Dedifferentiated amniotic fluid mesenchymal stem cell (primary cell): ENCODE data around the gene SLC17A2.

ENCODE experiments used
- DNase-seq: peaks from one replicate; pipeline ENCODE4 v3.0.0-alpha.2; 2016; ENCODE audit errors: extremely low spot score

SLC17A2 gene

GRCh38 chr6:25930532-25931410 lies at the start of gene SLC17A2:
Gene SLC17A2, minus strand, starts transcription at chr6:25930691. Its CDS starts 4,895 bp downstream, at chr6:25925796.
- DNase-seq: no peak

GRCh38 chr6:25975923-25976560 lies 45.6 kb upstream of the SLC17A2 start:
- DNase-seq: no peak

GRCh38 chr6:25973923-25974555 lies 43.5 kb upstream of the SLC17A2 start:
- DNase-seq: no peak

- DNase-seq: no peak
These were observed 42.4 kb upstream of the SLC17A2 start for GRCh38 chr6:25972902-25973301.

- DNase-seq: no peak
These were observed 41.6 kb upstream of the SLC17A2 start for GRCh38 chr6:25972128-25972527.

- DNase-seq: peak; percentile 89
These were observed 40.8 kb upstream of the SLC17A2 start for GRCh38 chr6:25971187-25971821.

GRCh38 chr6:25968769-25969168 lies 38.3 kb upstream of the SLC17A2 start:
- DNase-seq: peak; percentile 26

GRCh38 chr6:25966711-25967110 lies 36.2 kb upstream of the SLC17A2 start:
- no peak for DNase-seq

GRCh38 chr6:25965058-25965457 lies 34.6 kb upstream of the SLC17A2 start:
- DNase-seq: no peak

- DNase-seq: no peak
These were observed 33.1 kb upstream of the SLC17A2 start for GRCh38 chr6:25963426-25964123.

GRCh38 chr6:25962149-25963127 lies 31.9 kb upstream of the SLC17A2 start, which contains the start of gene TRIM38:
Gene TRIM38, plus strand, starts transcription at chr6:25962802. Its CDS starts 3,721 bp downstream, at chr6:25966523.
- DNase-seq: peak; percentile 91

GRCh38 chr6:25961619-25962148 lies 31.2 kb upstream of the SLC17A2 start:
- DNase-seq: no peak

GRCh38 chr6:25960734-25961133 lies 30.2 kb upstream of the SLC17A2 start:
- DNase-seq: no peak

GRCh38 chr6:25959890-25960536 lies 29.5 kb upstream of the SLC17A2 start:
- DNase-seq: peak; percentile 16

- DNase-seq: no peak
These were observed 28.2 kb upstream of the SLC17A2 start for GRCh38 chr6:25958700-25959162.

- DNase-seq: no peak
These were observed 25.7 kb upstream of the SLC17A2 start for GRCh38 chr6:25956226-25956625.

- no peak for DNase-seq
These were observed 24.3 kb upstream of the SLC17A2 start for GRCh38 chr6:25954756-25955155.

GRCh38 chr6:25953733-25954132 lies 23.2 kb upstream of the SLC17A2 start:
- DNase-seq: no peak

- no peak for DNase-seq
These were observed 22.0 kb upstream of the SLC17A2 start for GRCh38 chr6:25952535-25952934.
